Activated naive CD8-positive, alpha-beta T cell treated with anti-CD3 and anti-CD28 coated beads, Interleukin-2, amount 50 U/mL, for 24 hours (primary cell): ENCODE results near the gene NABP1.

Source experiments
- ATAC-seq: fragments of 150-1000 bp; cut with Tn5 transposase; one replicate; pipeline ENCODE4 v1.10.0; 2021
- DNase-seq: peaks from one replicate; pipeline ENCODE4 v3.0.0; 2021
- H3K27ac Mint-ChIP-seq: one replicate; pipeline ENCODE4 v1.8.0; 2021; ENCODE audit warnings: mild to moderate bottlenecking, mixed read lengths
- H3K27me3 Mint-ChIP-seq: one replicate; pipeline ENCODE4 v1.8.0; 2021; ENCODE audit warnings: mixed read lengths
- H3K36me3 Mint-ChIP-seq: one replicate; pipeline ENCODE4 v1.8.0; 2021; ENCODE audit warnings: low read depth, mixed read lengths
- H3K4me1 Mint-ChIP-seq: one replicate; pipeline ENCODE4 v1.8.0; 2021; ENCODE audit warnings: mixed read lengths
- H3K4me3 Mint-ChIP-seq: one replicate; pipeline ENCODE4 v1.8.0; 2021; ENCODE audit warnings: mild to moderate bottlenecking, moderate library complexity, mixed read lengths
- H3K9me3 Mint-ChIP-seq: one replicate; pipeline ENCODE4 v1.8.0; 2021; ENCODE audit warnings: mixed read lengths

Gene NABP1

GRCh38 chr2:191728750-191729624 lies 51.1 kb downstream of the NABP1 start:
- no peaks in the 10 kb centered on the region for H3K36me3 Mint-ChIP-seq

GRCh38 chr2:191730263-191730662 lies 52.3 kb downstream of the NABP1 start:
- Mint-ChIP-seq H3K36me3 (no peaks in the 10 kb centered on the region), H3K27me3 (peaks cover 13% of the 10 kb centered on the region), H3K4me1 (peaks cover 5% of the 10 kb centered on the region), H3K4me3 (no peak overlapping the region), H3K9me3 (no peaks in the 10 kb centered on the region), H3K27ac (no peak overlapping the region)
- DNase-seq, result no peak
- ATAC-seq, result no peak

More at GRCh38 chr2:191728750-191729624, 51.1 kb downstream of the NABP1 start:
- DNase-seq (no peak), ATAC-seq (no peak)
- Mint-ChIP-seq H3K9me3 (no peaks in the 10 kb centered on the region), H3K4me1 (peaks cover 5% of the 10 kb centered on the region), H3K4me3 (no peak overlapping the region), H3K27me3 (peaks cover 10% of the 10 kb centered on the region), H3K27ac (no peak overlapping the region)
